GM12878 (cell line): Measurements from ENCODE around the gene FGD6. TPM values are rescaled to one million over a fixed set of nuclear protein-coding genes. Genes with fewer than 3 reads are reported as not detected.

Experiments used
- JUND ChIP-seq: IDR thresholded peaks from 2 replicates; pipeline ENCODE4 v1.6.1; 2012; ENCODE audit warnings: low read depth, mild to moderate bottlenecking, low read length, improper control_type of control experiment, moderate library complexity
- PML ChIP-seq: IDR thresholded peaks from 2 replicates; pipeline ENCODE4 v1.6.1; 2012; ENCODE audit warnings: low read length, inconsistent platforms
- SPI1 ChIP-seq: IDR thresholded peaks from 2 replicates; pipeline ENCODE4 v1.6.1; 2011; ENCODE audit warnings: low read depth, mild to moderate bottlenecking, low read length, moderate library complexity, borderline replicate concordance; ENCODE audit not compliant: insufficient read depth
- TARDBP ChIP-seq: IDR thresholded peaks from 2 replicates; pipeline ENCODE4 v1.6.1; 2016; ENCODE audit warnings: borderline replicate concordance
- TBL1XR1 ChIP-seq: IDR thresholded peaks from 2 replicates; pipeline ENCODE4 v1.6.1; 2012; ENCODE audit warnings: low read depth, low read length, improper control_type of control experiment
- ZNF384 ChIP-seq: IDR thresholded peaks from 2 replicates; pipeline ENCODE4 v1.6.1; 2012; ENCODE audit warnings: low read depth, mild to moderate bottlenecking, low read length, improper control_type of control experiment, borderline replicate concordance
- polyA plus RNA-seq, 11 experiments: library from polyadenylated mRNA; depleted of rRNA in 4 of 11; unstranded in 6 of 11; stranded (reverse) in 5 of 11; fragments of >200 nt; fragmentation: Nextera tagmentation in 4 of 11; fragmentation: Illumina TruSeq in 1 of 11; extraction: Ambion mirVana in 4 of 11; extraction: Trizol in 1 of 11; gene quantifications; 1 replicate in 1 of 11; 2 replicates in 10 of 11; pipeline versions ENCODE4 v1.2.1 to v1.2.3, GENCODE V29; 2011 to 2016; ENCODE audit warnings: inconsistent platforms in 2 of 11, missing spikeins in 2 of 11, low read depth in 1 of 11
- total RNA-seq, 4 experiments: library from RNA; depleted of rRNA in 3 of 4; stranded (reverse); fragments of >200 nt in 3 of 4; fragmentation: Illumina TruSeq in 1 of 4; extraction: Trizol in 1 of 4; gene quantifications; 2 replicates each; pipeline versions ENCODE4 v1.2.1 to v1.2.3, GENCODE V29; 2013 to 2021
- TF ChIP-seq, protein P1 (sequence below): fragments of 450-650 bp; IDR thresholded peaks from 2 replicates; pipeline ENCODE4 v1.6.1; 2017; ENCODE audit warnings: mild to moderate bottlenecking
- TF ChIP-seq, protein P2 (sequence below): IDR thresholded peaks from 2 replicates; pipeline ENCODE4 v1.6.1; 2011; ENCODE audit warnings: borderline replicate concordance, low read depth, mild to moderate bottlenecking, moderate library complexity, low read length; ENCODE audit not compliant: insufficient read depth, poor library complexity, severe bottlenecking
- TF ChIP-seq, protein P3 (sequence below): fragments of 450-650 bp; formaldehyde crosslinking; IDR thresholded peaks from 2 replicates; pipeline ENCODE4 v1.4.0; 2022; ENCODE audit warnings: mild to moderate bottlenecking, moderate library complexity
- TF ChIP-seq, protein P4 (sequence below): fragments of 150-350 bp; IDR thresholded peaks from 2 replicates; pipeline ENCODE4 v1.6.1; 2014; ENCODE audit warnings: mild to moderate bottlenecking, low read depth, low read length
- TF ChIP-seq, protein P5 (sequence below): fragments of 450-650 bp; formaldehyde crosslinking; IDR thresholded peaks from 2 replicates; pipeline ENCODE4 v1.4.0; 2020; ENCODE audit warnings: mild to moderate bottlenecking, moderate library complexity
- TF ChIP-seq, protein P6 (sequence below): IDR thresholded peaks from 2 replicates; pipeline ENCODE4 v1.6.1; 2012; ENCODE audit warnings: low read depth, low read length, improper control_type of control experiment
- TF ChIP-seq, protein P7 (sequence below): IDR thresholded peaks from 2 replicates; pipeline ENCODE4 v1.6.1; 2011; ENCODE audit warnings: low read depth, low read length, improper control_type of control experiment, borderline replicate concordance

Gene FGD6
- total and polyA plus RNA-seq, 10 of the 15 experiments (the other 5 are each of a cell fraction or from before 2014, with no cell fraction given): 2.4 to 15.5 (median 8.9) TPM

DNA sequence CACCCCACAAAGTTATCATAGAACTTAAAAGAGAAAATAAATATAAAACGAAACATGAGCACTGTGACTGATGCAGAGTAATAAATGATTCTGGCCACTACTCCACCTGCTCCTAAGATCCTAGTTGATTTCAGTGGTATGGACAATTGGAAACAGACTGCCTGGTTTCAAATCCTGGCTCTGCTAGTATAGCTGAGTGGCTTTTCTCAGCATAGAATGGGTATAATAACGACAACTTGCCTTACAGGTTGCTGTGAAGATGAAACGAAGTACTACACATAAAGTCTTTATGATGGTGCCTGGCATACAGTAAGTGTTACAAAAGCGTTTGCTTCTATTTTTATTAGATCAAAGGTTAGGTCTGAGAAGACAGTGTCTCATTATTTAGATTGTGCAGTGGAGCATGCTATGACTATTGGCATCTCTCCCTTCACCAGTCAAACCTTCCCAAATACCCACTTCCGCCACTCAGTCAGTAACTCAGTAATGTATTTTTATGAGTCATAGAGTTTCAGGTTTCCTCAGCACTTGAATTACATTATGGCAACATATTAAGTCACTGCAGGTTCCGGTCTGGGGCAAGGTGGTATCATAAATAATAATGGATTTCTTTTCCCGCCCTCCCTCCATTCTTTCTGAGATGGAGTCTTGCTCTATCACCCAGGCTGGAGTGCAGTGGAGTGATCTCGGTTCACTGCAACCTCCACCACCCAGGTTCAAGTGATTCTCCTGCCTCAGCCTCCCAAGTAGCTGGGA is 114.2 kb downstream of the FGD6 start (continued):
- TF ChIP-seq, protein P1, sequence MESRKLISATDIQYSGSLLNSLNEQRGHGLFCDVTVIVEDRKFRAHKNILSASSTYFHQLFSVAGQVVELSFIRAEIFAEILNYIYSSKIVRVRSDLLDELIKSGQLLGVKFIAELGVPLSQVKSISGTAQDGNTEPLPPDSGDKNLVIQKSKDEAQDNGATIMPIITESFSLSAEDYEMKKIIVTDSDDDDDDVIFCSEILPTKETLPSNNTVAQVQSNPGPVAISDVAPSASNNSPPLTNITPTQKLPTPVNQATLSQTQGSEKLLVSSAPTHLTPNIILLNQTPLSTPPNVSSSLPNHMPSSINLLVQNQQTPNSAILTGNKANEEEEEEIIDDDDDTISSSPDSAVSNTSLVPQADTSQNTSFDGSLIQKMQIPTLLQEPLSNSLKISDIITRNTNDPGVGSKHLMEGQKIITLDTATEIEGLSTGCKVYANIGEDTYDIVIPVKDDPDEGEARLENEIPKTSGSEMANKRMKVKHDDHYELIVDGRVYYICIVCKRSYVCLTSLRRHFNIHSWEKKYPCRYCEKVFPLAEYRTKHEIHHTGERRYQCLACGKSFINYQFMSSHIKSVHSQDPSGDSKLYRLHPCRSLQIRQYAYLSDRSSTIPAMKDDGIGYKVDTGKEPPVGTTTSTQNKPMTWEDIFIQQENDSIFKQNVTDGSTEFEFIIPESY: no peak
- TF ChIP-seq, protein P2, sequence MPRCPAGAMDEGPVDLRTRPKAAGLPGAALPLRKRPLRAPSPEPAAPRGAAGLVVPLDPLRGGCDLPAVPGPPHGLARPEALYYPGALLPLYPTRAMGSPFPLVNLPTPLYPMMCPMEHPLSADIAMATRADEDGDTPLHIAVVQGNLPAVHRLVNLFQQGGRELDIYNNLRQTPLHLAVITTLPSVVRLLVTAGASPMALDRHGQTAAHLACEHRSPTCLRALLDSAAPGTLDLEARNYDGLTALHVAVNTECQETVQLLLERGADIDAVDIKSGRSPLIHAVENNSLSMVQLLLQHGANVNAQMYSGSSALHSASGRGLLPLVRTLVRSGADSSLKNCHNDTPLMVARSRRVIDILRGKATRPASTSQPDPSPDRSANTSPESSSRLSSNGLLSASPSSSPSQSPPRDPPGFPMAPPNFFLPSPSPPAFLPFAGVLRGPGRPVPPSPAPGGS: peak; percentile 91
- no peak for TF ChIP-seq ZNF384
- TF ChIP-seq, protein P3, sequence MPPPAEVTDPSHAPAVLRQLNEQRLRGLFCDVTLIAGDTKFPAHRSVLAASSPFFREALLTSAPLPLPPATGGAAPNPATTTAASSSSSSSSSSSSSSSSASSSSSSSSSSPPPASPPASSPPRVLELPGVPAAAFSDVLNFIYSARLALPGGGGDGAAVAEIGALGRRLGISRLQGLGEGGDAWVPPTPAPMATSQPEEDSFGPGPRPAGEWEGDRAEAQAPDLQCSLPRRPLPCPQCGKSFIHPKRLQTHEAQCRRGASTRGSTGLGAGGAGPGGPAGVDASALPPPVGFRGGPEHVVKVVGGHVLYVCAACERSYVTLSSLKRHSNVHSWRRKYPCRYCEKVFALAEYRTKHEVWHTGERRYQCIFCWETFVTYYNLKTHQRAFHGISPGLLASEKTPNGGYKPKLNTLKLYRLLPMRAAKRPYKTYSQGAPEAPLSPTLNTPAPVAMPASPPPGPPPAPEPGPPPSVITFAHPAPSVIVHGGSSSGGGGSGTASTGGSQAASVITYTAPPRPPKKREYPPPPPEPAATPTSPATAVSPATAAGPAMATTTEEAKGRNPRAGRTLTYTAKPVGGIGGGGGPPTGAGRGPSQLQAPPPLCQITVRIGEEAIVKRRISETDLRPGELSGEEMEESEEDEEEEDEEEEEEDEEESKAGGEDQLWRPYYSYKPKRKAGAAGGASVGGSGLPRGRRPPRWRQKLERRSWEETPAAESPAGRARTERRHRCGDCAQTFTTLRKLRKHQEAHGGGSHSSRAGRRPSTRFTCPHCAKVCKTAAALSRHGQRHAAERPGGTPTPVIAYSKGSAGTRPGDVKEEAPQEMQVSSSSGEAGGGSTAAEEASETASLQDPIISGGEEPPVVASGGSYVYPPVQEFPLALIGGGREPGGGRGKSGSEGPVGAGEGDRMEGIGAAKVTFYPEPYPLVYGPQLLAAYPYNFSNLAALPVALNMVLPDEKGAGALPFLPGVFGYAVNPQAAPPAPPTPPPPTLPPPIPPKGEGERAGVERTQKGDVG: no peak
- TF ChIP-seq, protein P4, sequence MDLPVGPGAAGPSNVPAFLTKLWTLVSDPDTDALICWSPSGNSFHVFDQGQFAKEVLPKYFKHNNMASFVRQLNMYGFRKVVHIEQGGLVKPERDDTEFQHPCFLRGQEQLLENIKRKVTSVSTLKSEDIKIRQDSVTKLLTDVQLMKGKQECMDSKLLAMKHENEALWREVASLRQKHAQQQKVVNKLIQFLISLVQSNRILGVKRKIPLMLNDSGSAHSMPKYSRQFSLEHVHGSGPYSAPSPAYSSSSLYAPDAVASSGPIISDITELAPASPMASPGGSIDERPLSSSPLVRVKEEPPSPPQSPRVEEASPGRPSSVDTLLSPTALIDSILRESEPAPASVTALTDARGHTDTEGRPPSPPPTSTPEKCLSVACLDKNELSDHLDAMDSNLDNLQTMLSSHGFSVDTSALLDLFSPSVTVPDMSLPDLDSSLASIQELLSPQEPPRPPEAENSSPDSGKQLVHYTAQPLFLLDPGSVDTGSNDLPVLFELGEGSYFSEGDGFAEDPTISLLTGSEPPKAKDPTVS: no peak
- peak; percentile 55; the same call in 1 of the 2 replicates for TF ChIP-seq SPI1
- TF ChIP-seq PML: peak; percentile 90
- TF ChIP-seq, protein P5, sequence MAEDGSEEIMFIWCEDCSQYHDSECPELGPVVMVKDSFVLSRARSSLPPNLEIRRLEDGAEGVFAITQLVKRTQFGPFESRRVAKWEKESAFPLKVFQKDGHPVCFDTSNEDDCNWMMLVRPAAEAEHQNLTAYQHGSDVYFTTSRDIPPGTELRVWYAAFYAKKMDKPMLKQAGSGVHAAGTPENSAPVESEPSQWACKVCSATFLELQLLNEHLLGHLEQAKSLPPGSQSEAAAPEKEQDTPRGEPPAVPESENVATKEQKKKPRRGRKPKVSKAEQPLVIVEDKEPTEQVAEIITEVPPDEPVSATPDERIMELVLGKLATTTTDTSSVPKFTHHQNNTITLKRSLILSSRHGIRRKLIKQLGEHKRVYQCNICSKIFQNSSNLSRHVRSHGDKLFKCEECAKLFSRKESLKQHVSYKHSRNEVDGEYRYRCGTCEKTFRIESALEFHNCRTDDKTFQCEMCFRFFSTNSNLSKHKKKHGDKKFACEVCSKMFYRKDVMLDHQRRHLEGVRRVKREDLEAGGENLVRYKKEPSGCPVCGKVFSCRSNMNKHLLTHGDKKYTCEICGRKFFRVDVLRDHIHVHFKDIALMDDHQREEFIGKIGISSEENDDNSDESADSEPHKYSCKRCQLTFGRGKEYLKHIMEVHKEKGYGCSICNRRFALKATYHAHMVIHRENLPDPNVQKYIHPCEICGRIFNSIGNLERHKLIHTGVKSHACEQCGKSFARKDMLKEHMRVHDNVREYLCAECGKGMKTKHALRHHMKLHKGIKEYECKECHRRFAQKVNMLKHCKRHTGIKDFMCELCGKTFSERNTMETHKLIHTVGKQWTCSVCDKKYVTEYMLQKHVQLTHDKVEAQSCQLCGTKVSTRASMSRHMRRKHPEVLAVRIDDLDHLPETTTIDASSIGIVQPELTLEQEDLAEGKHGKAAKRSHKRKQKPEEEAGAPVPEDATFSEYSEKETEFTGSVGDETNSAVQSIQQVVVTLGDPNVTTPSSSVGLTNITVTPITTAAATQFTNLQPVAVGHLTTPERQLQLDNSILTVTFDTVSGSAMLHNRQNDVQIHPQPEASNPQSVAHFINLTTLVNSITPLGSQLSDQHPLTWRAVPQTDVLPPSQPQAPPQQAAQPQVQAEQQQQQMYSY (CRISPR knock-in tag): no peak
- TF ChIP-seq JUND: peak; percentile 73
- no peak for TF ChIP-seq TARDBP
- TF ChIP-seq, protein P6, sequence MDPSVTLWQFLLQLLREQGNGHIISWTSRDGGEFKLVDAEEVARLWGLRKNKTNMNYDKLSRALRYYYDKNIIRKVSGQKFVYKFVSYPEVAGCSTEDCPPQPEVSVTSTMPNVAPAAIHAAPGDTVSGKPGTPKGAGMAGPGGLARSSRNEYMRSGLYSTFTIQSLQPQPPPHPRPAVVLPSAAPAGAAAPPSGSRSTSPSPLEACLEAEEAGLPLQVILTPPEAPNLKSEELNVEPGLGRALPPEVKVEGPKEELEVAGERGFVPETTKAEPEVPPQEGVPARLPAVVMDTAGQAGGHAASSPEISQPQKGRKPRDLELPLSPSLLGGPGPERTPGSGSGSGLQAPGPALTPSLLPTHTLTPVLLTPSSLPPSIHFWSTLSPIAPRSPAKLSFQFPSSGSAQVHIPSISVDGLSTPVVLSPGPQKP: no peak
- TF ChIP-seq, protein P7, sequence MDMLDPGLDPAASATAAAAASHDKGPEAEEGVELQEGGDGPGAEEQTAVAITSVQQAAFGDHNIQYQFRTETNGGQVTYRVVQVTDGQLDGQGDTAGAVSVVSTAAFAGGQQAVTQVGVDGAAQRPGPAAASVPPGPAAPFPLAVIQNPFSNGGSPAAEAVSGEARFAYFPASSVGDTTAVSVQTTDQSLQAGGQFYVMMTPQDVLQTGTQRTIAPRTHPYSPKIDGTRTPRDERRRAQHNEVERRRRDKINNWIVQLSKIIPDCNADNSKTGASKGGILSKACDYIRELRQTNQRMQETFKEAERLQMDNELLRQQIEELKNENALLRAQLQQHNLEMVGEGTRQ: no peak
- TF ChIP-seq TBL1XR1: peak; percentile 69; the same call in 1 of the 2 replicates
